PC-3 (cell line): Measurements from ENCODE around the gene PLEK2. TPM values are rescaled to one million over a fixed set of nuclear protein-coding genes. Genes with fewer than 3 reads are reported as not detected.
A peak's percentile ranks its signal among the peaks of the same experiment; 100 is the strongest.
"Not testable (repeated sequence)": the region's sequence is repeated elsewhere in the genome, so short reads cannot be mapped to it uniquely, and the experiment has no call there.

Experiments
- ATAC-seq: fragments of 200-7000 bp; cut with Tn5 transposase; 2 replicates; pipeline ENCODE4 v1.9.1; 2020; ENCODE audit warnings: mild to moderate bottlenecking, moderate library complexity
- BruUV-seq: library from RNA; stranded (reverse); fragments of 400-500 nt; replicated peaks from 2 replicates; lab custom pipeline; 2021; lab: Mats Ljungman, UMichigan
- CTCF ChIA-PET: fragments of 300-600 bp; sonication (Branson Sonifier 250); formaldehyde crosslinking; loops from one replicate; lab custom pipeline; 2022; ENCODE audit warnings: antibody characterized with exemption; lab: Charles Lee
- POLR2A ChIA-PET: fragments of 300-600 bp; sonication (Branson Sonifier 250); formaldehyde crosslinking; loops from one replicate; lab custom pipeline; 2022; ENCODE audit warnings: antibody characterized with exemption; ENCODE audit not compliant: unreplicated experiment; lab: Charles Lee
- DNase-seq: peaks from one replicate; pipeline ENCODE4 v3.0.0-alpha.2; 2015
- H2AFZ ChIP-seq: fragments of 300-600 bp; sonication (generic); 2 replicates; pipeline ENCODE4 v1.6.0; 2016; ENCODE audit warnings: antibody characterized with exemption, low read length
- H3F3A ChIP-seq: fragments of 300-600 bp; sonication (generic); one replicate; pipeline ENCODE4 v1.6.0; 2017; ENCODE audit warnings: antibody characterized with exemption, low read length, control low read depth, mild to moderate bottlenecking; ENCODE audit not compliant: unreplicated experiment
- H3K27ac ChIP-seq: fragments of 300-600 bp; sonication (generic); 2 replicates; pipeline ENCODE4 v1.5.1; 2016; ENCODE audit warnings: mild to moderate bottlenecking, low read length
- H3K27me3 ChIP-seq: fragments of 300-600 bp; sonication (generic); 2 replicates; pipeline ENCODE4 v1.6.1; 2016; ENCODE audit warnings: low read length, mixed read lengths
- H3K36me3 ChIP-seq: fragments of 300-600 bp; sonication (generic); 2 replicates; pipeline ENCODE4 v1.6.1; 2016; ENCODE audit warnings: low read depth, mixed run types, low read length, mixed read lengths
- H3K4me1 ChIP-seq: fragments of 300-600 bp; sonication (generic); 2 replicates; pipeline ENCODE4 v1.5.1; 2016; ENCODE audit warnings: low read length; ENCODE audit not compliant: insufficient read depth
- H3K4me2 ChIP-seq: fragments of 300-600 bp; sonication (generic); 2 replicates; pipeline ENCODE4 v1.6.0; 2016; ENCODE audit warnings: low read length
- H3K4me3 ChIP-seq: fragments of 300-600 bp; sonication (generic); 2 replicates; pipeline ENCODE4 v1.5.1; 2016; ENCODE audit warnings: mild to moderate bottlenecking, low read length, mixed read lengths
- H3K79me2 ChIP-seq: fragments of 300-600 bp; sonication (generic); 2 replicates; pipeline ENCODE4 v1.6.1; 2017; ENCODE audit warnings: low read length, mixed read lengths
- H3K9ac ChIP-seq: fragments of 300-600 bp; sonication (generic); 2 replicates; pipeline ENCODE4 v1.6.0; 2016; ENCODE audit warnings: mild to moderate bottlenecking, low read length
- H3K9me2 ChIP-seq: fragments of 300-600 bp; sonication (generic); replicated peaks from 2 replicates; pipeline ENCODE4 v1.6.1; 2016; ENCODE audit warnings: mixed run types, low read length, mixed read lengths
- H3K9me3 ChIP-seq: fragments of 300-600 bp; sonication (generic); 2 replicates; pipeline ENCODE4 v1.6.1; 2016; ENCODE audit warnings: low read length, mixed read lengths
- H4K20me1 ChIP-seq: fragments of 300-600 bp; sonication (generic); 2 replicates; pipeline ENCODE4 v1.6.1; 2016; ENCODE audit warnings: low read length, mixed read lengths
- CTCF ChIP-seq: fragments of 300-600 bp; sonication (generic); conservative IDR thresholded peaks from 2 replicates; pipeline ENCODE4 v1.5.1; 2017; ENCODE audit warnings: antibody characterized with exemption, low read depth, mild to moderate bottlenecking, low read length
- EZH2 ChIP-seq: fragments of 300-600 bp; sonication (generic); IDR thresholded peaks from one replicate; pipeline ENCODE4 v1.6.1; 2017; ENCODE audit warnings: antibody characterized with exemption, mild to moderate bottlenecking, low read length; ENCODE audit not compliant: unreplicated experiment
- EZH2phosphoT487 ChIP-seq: fragments of 300-600 bp; sonication (generic); IDR thresholded peaks from 2 replicates; pipeline ENCODE4 v1.6.1; 2018; ENCODE audit warnings: mild to moderate bottlenecking, antibody characterized with exemption, low read length, borderline replicate concordance
- intact Hi-C: fragments of 100-400 bp; cut with micrococcal nuclease; formaldehyde crosslinking; loops from 2 replicates; pipeline ENCODE4 v1.9.0; 2023
- total RNA-seq: library from RNA; depleted of rRNA; stranded (reverse); fragments of >200 nt; gene quantifications from 2 replicates; pipeline ENCODE4 v1.2.3, GENCODE V29; 2014

PLEK2 gene
- total RNA-seq, 1 experiment from 2014 or later: 48.0 TPM

- Histone ChIP-seq H3K4me3 (0 out of 2 replicates have a peak overlapping the region, but pooled peaks have one; percentile 85), H3K27ac (no peak overlapping the region), H3K4me2 (peak overlapping the region; percentile 97), H3K27me3 (no peaks in the 10 kb centered on the region), H3K4me1 (peaks cover 38% of the 10 kb centered on the region), H3K9me3 (no peaks in the 10 kb centered on the region), H4K20me1 (no peaks in the 10 kb centered on the region), H3F3A (peaks cover 3% of the 10 kb centered on the region), H2AFZ (no peak overlapping the region), H3K79me2 (peaks cover 31% of the 10 kb centered on the region), H3K36me3 (no peaks in the 10 kb centered on the region), H3K9ac (no peak overlapping the region), H3K9me2 (no peaks in the 10 kb centered on the region)
- POLR2A ChIA-PET: interaction anchor here (0.6 kb wide), 2 partner anchors 9 to 170 kb away, joined by 3 to 4 read pairs; no protein-coding TSS in a partner anchor
- TF ChIP-seq EZH2phosphoT487 (no peak), CTCF (no peak), EZH2 (no peak)
- DNase-seq: no peak
- no TSS peak for BruUV-seq
- intact Hi-C loops: no loop called here
- no peak for ATAC-seq
- CTCF ChIA-PET: interaction anchor here (0.6 kb wide), 1 partner anchor 161 kb away, joined by 3 read pairs; no protein-coding TSS in a partner anchor
Observed at GRCh38 chr14:67410313-67410712, 1.7 kb downstream of the PLEK2 start.

GRCh38 chr14:67409461-67409860 is 2.5 kb downstream of the PLEK2 start:
- peaks cover 33% of the 10 kb centered on the region for H3K4me1 ChIP-seq
- no peak overlapping the region for H3K27ac ChIP-seq
- H2AFZ ChIP-seq: no peak overlapping the region
- TF ChIP-seq EZH2phosphoT487 (no peak), EZH2 (no peak), CTCF (no peak)
- H4K20me1 ChIP-seq: no peaks in the 10 kb centered on the region
- H3K9ac ChIP-seq: no peak overlapping the region
- POLR2A ChIA-PET: interaction anchor here (0.6 kb wide), 1 partner anchor 1050 kb away, joined by 4 read pairs; no protein-coding TSS in a partner anchor
- ATAC-seq (no peak), DNase-seq (no peak)
- H3K27me3 ChIP-seq: no peaks in the 10 kb centered on the region
- H3K36me3 ChIP-seq: no peaks in the 10 kb centered on the region
- no peaks in the 10 kb centered on the region for H3K9me2 ChIP-seq
- H3F3A ChIP-seq: peaks cover 3% of the 10 kb centered on the region
- no peaks in the 10 kb centered on the region for H3K9me3 ChIP-seq
- CTCF ChIA-PET: interaction anchor here (0.5 to 0.6 kb wide), 4 partner anchors 13 to 902 kb away, joined by 3 to 5 read pairs (median 3); partner anchors contain the start of gene GPHN
- H3K4me3 ChIP-seq: no peak overlapping the region
- BruUV-seq: no TSS peak
- H3K4me2 ChIP-seq: no peak overlapping the region
- intact Hi-C loops: no loop called here
- peaks cover 32% of the 10 kb centered on the region for H3K79me2 ChIP-seq

GRCh38 chr14:67408122-67408801 is 3.7 kb downstream of the PLEK2 start:
- H3K27me3 ChIP-seq, H3K9ac ChIP-seq, H3K4me3 ChIP-seq, BruUV-seq, ATAC-seq, H4K20me1 ChIP-seq, H3F3A ChIP-seq, intact Hi-C loops, H3K9me3 ChIP-seq, DNase-seq, H3K36me3 ChIP-seq, H3K4me2 ChIP-seq, CTCF ChIA-PET, H2AFZ ChIP-seq, H3K9me2 ChIP-seq, POLR2A ChIA-PET, H3K27ac ChIP-seq: not testable (repeated sequence)
- Histone ChIP-seq H3K79me2 (peaks cover 37% of the 10 kb centered on the region), H3K4me1 (peaks cover 21% of the 10 kb centered on the region)
